GM18526 (cell line): ENCODE results near the gene ITGAD.

Experiments
- POLR2A ChIP-seq: IDR thresholded peaks from 3 replicates; pipeline ENCODE4 v1.6.1; 2011; ENCODE audit not compliant: insufficient read length; ENCODE audit errors: extremely low read depth

The ITGAD gene

GRCh38 chr16:31470615-31471014 is 77.5 kb downstream of the ITGAD start:
- no peak for TF ChIP-seq POLR2A

GRCh38 chr16:31471241-31471874 is 78.2 kb downstream of the ITGAD start:
- no peak for TF ChIP-seq POLR2A

GRCh38 chr16:31471875-31472708 is 79.0 kb downstream of the ITGAD start, which contains the start of gene TGFB1I1:
Gene TGFB1I1 (plus strand): TSS chr16:31472152. CDS start chr16:31472189, 37 bp downstream.
- no peak for TF ChIP-seq POLR2A

- TF ChIP-seq POLR2A: no peak
Measured at GRCh38 chr16:31472709-31473203, 79.6 kb downstream of the ITGAD start.

GRCh38 chr16:31473264-31473984 is 80.3 kb downstream of the ITGAD start:
- TF ChIP-seq POLR2A: no peak

GRCh38 chr16:31474173-31474714 is 81.1 kb downstream of the ITGAD start:
- TF ChIP-seq POLR2A: no peak

GRCh38 chr16:31474773-31475738 is 81.9 kb downstream of the ITGAD start:
- no peak for TF ChIP-seq POLR2A

- TF ChIP-seq POLR2A: no peak
Measured at GRCh38 chr16:31475946-31476302, 82.8 kb downstream of the ITGAD start.
